NB4 (cell line): ENCODE results near the gene C9orf72.

Experiments used
- DNase-seq: peaks from one replicate; pipeline ENCODE4 v3.0.0; 2010; ENCODE audit warnings: low read depth
- H3K4me3 ChIP-seq: one replicate; pipeline ENCODE4 v1.5.1; 2011; ENCODE audit warnings: mild to moderate bottlenecking, low read depth, low read length, moderate library complexity
- MYC ChIP-seq: IDR thresholded peaks from 2 replicates; pipeline ENCODE4 v1.6.1; 2011; ENCODE audit warnings: low read depth, low read length
- POLR2A ChIP-seq: IDR thresholded peaks from 2 replicates; pipeline ENCODE4 v1.6.1; 2011; ENCODE audit warnings: mild to moderate bottlenecking; ENCODE audit not compliant: insufficient read length; ENCODE audit errors: extremely low read depth
- TF ChIP-seq, protein P1 (sequence below): IDR thresholded peaks from one replicate; pipeline ENCODE4 v1.5.1; 2012; ENCODE audit warnings: low read depth, low read length
- TF ChIP-seq, protein P2 (sequence below): IDR thresholded peaks from 2 replicates; pipeline ENCODE4 v1.6.1; 2011; ENCODE audit warnings: low read depth, low read length

C9orf72 gene

DNA sequence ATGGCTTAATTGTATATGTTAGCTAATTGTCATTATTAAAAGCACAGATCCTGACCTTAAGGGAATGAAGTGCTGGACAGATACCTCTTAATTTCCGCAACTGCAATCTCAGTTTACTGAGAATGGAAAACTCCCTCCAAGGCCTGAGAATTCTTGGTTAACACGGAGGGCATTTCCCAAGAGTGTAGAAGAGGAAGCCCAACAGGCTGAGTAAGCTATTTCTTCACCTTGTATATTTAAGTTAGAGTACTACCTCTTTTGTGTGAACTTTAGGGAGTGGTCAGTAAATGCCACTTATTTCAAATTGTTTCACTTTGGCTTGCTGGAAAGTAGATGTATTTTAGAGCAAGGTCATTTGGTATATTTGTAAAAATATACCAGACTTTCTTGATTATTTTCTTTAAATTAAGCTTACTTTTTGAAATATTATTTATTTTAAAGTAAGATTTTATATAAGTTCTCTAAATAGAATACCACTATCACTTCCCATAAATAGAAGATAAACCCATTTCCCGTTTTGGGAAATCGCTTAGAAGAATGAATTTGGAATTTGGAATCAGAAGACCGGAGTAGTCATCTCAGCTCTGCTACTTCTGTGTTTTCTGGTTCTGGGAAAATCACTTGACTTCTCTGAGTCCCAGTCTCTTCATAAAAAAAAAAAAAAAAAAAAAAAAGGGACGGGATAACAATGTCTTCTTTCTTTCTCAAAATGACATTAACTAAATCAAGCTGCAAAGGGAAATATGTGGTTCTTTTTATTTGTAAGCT is 26.0 kb upstream of the C9orf72 start:
- peak; percentile 63 for DNase-seq
- H3K4me3 ChIP-seq, result no peak overlapping the region
- TF ChIP-seq, protein P1, sequence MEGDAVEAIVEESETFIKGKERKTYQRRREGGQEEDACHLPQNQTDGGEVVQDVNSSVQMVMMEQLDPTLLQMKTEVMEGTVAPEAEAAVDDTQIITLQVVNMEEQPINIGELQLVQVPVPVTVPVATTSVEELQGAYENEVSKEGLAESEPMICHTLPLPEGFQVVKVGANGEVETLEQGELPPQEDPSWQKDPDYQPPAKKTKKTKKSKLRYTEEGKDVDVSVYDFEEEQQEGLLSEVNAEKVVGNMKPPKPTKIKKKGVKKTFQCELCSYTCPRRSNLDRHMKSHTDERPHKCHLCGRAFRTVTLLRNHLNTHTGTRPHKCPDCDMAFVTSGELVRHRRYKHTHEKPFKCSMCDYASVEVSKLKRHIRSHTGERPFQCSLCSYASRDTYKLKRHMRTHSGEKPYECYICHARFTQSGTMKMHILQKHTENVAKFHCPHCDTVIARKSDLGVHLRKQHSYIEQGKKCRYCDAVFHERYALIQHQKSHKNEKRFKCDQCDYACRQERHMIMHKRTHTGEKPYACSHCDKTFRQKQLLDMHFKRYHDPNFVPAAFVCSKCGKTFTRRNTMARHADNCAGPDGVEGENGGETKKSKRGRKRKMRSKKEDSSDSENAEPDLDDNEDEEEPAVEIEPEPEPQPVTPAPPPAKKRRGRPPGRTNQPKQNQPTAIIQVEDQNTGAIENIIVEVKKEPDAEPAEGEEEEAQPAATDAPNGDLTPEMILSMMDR, result no peak
- TF ChIP-seq POLR2A (no peak), MYC (no peak)
- TF ChIP-seq, protein P2, sequence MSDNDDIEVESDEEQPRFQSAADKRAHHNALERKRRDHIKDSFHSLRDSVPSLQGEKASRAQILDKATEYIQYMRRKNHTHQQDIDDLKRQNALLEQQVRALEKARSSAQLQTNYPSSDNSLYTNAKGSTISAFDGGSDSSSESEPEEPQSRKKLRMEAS, result no peak

DNA sequence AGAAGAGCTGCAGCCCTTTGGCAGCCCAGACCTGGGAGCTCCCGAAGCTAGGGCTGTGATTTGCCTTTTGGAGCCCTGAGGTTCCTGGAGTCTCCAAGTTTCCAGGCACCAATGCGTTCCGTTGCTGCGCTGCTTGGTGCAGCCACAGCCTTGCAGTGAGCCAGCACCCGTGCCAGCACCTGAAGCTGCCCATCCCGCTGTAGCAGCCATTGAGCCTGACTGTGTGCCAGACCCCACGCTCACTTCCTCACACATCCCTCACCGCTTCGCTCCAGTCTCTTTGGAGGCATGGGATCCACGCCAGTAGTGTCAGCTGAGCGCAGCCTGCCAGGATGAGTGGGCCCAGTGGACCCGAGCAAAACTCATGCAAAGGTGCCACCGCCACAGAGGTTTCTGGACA is 22.5 kb upstream of the C9orf72 start:
- DNase-seq, result no peak
- no peak for TF ChIP-seq POLR2A
- no peak for TF ChIP-seq MYC
- TF ChIP-seq, protein P2, result no peak
- TF ChIP-seq, protein P1, result no peak

DNA sequence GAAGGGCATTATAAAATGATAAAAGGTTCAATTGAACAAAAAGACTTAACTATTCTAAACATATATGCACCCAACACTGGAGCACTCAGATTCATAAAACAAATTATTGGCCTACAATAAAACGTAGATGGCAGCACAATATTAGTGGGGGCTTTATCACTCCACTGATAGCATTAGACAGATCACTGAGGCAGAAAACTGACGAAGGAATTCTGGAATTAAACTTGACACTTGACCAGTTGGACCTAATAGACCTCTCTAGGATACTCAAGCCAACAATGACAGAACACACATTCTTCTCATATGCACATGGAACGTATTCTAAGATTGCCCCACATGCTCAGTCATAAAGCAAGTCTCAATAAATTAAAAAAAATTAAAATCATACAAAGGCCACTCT is 18.4 kb upstream of the C9orf72 start:
- TF ChIP-seq POLR2A (no peak), MYC (no peak)
- TF ChIP-seq, protein P2, result no peak
- DNase-seq, result no peak
- H3K4me3 ChIP-seq, result no peak overlapping the region

More for the DNA sequence above, 22.5 kb upstream of the C9orf72 start:
- no peak overlapping the region for H3K4me3 ChIP-seq

DNA sequence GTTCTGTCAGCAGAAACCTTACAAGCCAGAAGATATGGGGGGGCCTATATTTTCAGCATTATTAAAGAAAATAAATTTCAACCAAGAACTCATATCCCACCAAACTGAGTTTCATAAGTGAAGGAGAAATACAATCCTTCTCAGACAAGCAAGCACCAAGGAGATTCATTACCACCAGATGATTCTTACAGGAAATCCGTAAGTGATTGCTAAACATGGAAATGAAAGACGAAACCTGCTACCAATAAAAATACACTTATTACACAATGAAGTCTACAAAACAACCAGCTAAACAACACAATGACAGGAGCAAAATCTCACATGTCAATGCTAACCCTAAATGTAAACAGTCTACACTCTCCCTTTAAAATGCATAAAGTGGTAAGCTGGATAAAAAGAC is 17.8 kb upstream of the C9orf72 start:
- DNase-seq, result no peak
- no peak overlapping the region for H3K4me3 ChIP-seq
- TF ChIP-seq, protein P2, result no peak
- TF ChIP-seq POLR2A (no peak), MYC (no peak)
- TF ChIP-seq, protein P1, result no peak

DNA sequence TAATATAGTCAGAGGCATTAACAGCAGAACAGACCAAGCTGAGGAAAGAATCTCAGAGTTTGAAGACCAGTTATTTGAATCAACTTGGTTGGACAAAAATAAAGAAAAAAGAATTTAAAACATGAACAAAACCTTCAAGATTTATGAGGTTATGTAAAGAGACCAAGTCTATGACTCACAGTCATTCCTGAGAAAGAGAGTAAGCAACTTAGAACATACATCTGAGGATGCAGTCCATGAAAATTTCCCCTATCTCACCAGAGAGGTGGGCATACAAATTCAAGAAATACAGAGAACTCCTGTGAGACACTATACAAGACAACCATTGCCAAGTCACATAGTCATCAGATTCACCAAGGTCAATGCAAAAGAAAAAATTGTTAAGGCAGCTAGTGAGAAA is 17.4 kb upstream of the C9orf72 start:
- TF ChIP-seq, protein P1, result no peak
- TF ChIP-seq POLR2A (no peak), MYC (no peak)
- TF ChIP-seq, protein P2, result no peak
- H3K4me3 ChIP-seq, result no peak overlapping the region
- no peak for DNase-seq

DNA sequence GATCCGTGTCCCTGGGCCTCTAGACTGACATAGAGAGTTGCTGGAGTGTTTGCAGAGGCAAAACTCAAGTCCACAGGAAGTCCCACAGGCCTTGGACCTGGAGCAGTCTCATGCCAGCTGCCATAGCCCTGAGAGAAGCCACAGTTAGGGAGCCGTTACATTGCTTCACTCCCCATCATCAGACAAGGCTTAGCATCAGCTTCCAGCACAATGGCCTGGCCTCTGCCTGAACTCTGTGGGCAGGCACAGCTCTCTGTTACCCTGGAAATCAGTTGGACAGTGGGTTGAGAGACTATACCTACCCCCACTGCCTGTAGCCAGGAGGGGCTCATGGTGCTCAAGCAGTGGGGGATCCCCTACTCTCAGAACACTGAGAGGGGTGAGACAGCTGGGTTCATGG is 16.2 kb upstream of the C9orf72 start:
- no peak overlapping the region for H3K4me3 ChIP-seq
- TF ChIP-seq MYC (no peak), POLR2A (no peak)
- TF ChIP-seq, protein P1, result no peak
- TF ChIP-seq, protein P2, result no peak
- peak; percentile 41 for DNase-seq
